NK-92 (cell line): ENCODE data around the gene CACNA2D4.

Experiments used
- DNase-seq: peaks from one replicate; lab custom pipeline; 2025; ENCODE audit not compliant: unreplicated experiment; lab: John Stamatoyannopoulos, UW

CACNA2D4 gene

DNA sequence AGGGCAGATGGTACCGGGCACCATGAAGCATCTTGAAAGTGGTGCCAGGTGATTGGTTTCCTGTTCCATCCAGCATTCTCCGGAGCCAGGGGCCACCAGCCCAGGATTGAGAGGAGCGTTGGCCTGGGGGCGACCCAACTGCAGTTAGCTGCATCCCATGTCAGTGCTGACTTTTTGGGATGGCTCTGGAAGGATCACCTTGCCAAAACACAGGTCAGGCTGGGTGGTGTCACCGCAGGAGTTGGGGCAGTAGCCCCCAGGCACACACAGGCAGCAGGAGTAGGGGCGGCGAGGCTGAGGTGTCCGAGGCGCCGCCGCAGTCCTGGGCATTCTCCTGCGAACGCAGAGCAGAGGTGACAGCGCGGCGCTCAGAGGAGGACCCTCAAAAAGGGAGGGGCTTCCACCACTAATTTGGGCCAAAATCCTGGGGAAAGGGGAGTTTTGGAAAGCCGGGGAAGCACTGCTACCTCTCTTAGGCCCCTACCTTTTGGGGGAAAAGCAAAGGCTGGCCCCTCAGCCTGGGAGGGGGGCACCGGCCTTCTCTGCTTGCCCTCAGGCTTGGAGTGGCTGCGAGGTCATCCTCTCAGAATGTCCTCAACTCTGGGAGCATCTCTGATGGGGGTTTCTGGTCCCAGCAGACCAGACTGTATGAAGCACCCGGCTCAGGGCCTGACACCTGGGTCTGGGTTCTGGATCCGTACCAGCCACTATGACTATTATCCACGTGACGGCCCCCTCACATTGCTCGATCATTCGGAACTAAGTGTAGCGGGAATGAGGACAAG is 124.8 kb downstream of the CACNA2D4 start:
- no peak for DNase-seq

GRCh38 chr12:1792406-1792805 is 126.0 kb downstream of the CACNA2D4 start:
- DNase-seq: no peak

DNA sequence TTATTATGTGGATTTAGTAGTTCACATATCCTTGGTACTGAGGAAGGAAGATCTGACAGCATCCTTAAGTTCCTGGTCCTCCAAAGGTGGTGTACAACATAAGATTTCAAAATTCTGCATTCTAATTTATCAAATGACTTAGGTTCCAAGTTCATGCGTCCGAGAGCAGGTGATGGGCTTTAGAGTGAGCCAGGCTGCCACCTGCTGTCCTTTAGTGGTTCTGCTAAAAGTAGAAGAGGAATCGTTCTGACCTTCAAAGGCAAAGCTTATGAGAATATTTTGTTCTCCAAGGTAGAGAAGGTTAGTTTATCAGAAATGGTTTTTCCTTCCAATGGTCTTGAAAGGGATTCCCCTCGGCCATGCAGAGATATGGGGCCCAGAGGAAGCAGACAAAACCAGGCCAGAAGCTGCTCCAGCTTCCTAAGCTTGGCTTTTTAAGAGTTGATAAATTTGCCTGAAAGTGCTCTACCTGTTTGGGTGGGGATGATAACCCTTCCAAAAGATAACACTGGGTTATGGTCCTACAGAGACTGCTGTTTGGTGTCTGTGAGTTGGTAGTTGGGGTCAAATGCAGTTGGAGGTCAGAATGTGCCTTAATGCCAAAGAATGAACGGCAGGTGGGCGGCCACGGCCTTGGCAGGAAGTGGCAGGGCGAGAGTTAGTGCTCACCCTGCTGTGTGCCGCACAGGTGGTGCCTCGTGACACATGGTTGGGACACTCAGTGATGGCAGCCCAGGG is 127.2 kb downstream of the CACNA2D4 start:
- no peak for DNase-seq

GRCh38 chr12:1790444-1790843 is 128.0 kb downstream of the CACNA2D4 start:
- DNase-seq: no peak

DNA sequence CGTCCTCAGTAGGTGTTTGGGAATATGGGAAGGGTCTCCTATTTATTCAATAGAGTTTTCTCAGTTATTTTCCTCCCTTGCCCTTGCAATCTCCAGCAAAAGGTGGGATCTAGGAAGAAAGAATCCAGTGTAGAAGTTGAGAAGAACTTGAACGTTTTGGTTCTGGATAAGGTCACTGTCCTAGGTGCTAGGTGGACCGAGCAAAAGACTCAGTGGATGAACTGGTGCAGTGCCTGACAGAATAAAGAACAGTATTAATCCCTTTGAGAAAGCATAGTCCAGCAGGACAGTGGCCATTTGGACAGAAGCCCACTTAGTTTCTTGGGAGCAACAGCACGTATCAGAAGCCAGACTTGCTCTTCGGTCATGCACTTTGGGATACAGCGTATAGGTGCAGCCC is 130.7 kb downstream of the CACNA2D4 start:
- DNase-seq: no peak

- DNase-seq: no peak
These were observed 136.2 kb downstream of the CACNA2D4 start for GRCh38 chr12:1782215-1782614.

GRCh38 chr12:1781772-1782171 is 136.7 kb downstream of the CACNA2D4 start:
- no peak for DNase-seq

GRCh38 chr12:1779783-1780182 is 138.7 kb downstream of the CACNA2D4 start:
- no peak for DNase-seq

DNA sequence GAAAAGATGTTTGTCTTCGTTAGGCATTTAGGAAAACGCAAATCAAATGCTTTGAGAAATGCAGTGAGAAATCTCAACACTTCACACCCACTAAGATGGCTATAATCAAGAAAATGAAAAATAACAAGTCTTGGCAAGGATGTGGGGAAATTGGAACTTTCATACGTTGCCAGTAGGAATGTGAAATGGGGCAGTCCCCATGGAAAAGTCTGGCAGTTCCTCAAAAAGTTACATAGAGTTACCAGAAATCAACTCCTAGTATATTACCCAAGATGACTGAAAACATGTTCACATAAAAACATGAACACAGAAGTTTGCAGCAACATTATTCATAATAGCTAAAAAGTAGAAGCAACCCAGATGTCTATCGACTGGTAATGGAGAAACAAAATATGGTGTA is 139.5 kb downstream of the CACNA2D4 start:
- DNase-seq: no peak

DNA sequence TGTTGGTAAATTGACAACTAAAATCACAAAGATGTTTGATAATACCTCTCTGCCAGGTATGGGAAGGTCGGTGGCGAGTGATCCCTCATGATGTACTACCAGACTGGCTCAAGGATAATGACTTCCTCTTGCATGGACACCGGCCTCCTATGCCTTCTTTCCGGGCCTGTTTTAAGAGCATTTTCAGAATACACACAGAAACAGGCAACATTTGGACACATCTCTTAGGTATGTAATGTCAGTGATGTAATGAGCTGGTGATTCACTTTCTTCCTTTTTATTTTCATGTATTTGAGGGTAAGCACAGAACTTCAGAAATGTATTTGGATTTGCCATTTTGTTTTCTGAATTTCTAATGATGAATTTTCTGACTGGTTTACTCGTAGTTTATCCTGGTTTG is 140.7 kb downstream of the CACNA2D4 start:
- DNase-seq: no peak

DNA sequence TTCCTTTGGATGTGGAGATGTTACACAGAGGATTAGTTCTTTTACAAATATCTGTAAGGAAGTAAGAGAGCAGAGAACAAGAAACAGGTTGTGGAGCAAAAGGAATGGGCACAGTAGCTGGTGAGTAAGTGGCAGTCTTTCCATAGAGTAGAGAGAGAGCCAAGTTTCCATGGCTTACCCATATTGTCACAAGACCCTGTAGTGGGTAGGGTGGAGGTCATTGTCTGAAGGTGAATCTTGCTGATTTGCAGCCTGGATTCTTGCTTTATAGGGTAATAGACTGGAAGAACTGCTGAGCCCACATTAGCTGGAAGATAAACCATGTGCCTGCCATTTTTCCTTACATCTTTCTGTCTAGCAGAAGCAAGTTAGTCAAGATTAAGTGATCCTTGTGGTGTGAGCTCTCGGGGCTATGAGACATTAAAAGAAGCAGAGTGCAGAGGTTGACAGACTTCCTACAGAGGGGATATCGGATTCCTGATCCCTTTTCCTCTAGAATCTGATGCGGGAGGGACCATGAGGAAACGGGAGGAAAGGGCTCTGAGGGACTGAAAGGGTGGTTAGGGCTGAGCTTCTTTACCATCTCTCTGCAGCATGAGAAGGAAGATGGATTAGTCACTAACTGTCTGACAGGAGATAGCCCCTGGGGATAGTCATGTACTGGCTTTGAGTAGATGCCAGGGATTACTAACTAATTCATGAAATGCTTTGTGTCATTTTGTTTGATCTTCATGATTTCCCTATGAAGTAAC is 142.1 kb downstream of the CACNA2D4 start:
- DNase-seq: no peak

- DNase-seq: no peak
These were observed 144.4 kb downstream of the CACNA2D4 start for GRCh38 chr12:1773937-1774655.

- no peak for DNase-seq
These were observed 148.5 kb downstream of the CACNA2D4 start for GRCh38 chr12:1769809-1770494.

DNA sequence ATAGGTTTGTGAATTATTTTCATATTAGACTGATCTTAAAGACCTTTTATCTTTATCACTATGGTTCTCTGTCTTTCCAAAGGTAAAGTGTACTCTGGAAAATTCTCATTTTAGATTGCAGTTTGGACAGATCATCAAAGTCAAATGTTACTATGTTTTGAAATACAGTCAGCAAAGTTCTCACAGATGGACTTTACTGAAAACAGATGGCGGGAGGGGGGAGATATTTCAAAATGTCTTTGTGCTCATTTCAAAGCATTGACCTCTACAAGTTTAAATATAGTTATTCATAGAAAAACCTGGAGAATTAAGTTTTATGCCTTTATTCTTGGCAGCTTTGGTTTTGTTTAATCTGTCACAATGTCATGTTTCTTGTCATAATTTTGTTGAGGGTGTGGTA is 149.8 kb downstream of the CACNA2D4 start:
- no peak for DNase-seq

DNA sequence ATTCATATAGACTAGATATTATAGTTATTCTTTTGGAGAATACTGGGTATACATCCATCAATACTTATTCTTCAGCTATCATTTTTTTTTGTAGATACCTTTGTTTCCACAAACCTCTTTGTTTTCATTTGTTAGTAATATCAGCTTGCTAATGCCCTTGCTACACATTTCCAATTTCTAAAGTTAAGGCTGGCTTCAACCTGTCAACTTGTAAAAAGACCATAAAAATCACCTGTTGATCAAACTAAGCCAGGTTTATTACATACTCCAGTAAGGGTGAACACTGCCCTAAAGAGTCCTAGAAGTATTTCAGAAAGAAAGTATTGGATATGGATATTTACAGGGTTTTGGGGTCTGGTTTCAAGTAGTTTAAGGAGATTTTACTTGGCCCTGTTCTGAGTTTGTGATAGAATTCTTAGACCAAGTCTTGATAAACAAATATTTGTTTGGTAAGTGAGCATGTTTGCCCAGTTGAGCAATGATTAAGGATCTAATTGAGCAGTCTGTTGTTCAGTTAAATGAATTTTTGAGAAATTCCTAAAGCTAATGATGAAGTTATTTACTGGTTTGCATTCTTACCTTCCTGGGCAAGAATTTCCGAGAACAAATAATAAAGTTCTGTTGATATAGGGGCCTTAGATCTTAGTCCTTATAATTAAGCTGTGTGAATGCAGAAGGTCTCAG is 150.9 kb downstream of the CACNA2D4 start:
- no peak for DNase-seq

- no peak for DNase-seq
These were observed 152.3 kb downstream of the CACNA2D4 start for GRCh38 chr12:1766110-1766509.

- DNase-seq: no peak
These were observed 155.3 kb downstream of the CACNA2D4 start for GRCh38 chr12:1763153-1763552.

DNA sequence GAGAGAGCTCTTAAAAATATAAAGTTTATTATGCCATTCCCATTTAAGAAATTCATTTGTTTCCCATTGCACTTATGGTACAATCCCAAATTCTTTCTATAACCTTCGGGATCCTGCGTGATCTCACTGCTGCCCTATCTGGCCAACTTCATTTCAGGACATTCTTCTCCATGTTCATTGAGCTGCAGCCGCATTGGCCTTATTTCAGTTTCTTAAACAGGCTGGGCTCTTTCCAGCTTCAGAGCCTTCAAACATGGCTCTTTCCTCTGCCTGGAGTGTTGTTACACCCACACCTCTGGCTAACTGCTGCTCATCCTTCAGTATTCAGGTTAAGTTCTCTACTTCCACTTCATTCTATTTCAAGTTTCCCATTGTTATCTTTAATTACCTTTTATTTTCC is 156.6 kb downstream of the CACNA2D4 start:
- DNase-seq: no peak

GRCh38 chr12:1760566-1761382 is 157.7 kb downstream of the CACNA2D4 start:
- DNase-seq: no peak
